Diencephalon (tissue), 1 donor: ENCODE measurements around the gene CD300H. TPM values are rescaled to one million over a fixed set of nuclear protein-coding genes. Genes with fewer than 3 reads are reported as not detected.

ENCODE experiments used
- total RNA-seq: library from RNA; depleted of rRNA; stranded (reverse); fragments of >200 nt; gene quantifications from one replicate; pipeline ENCODE4 v1.2.3, GENCODE V29; 2014

Gene CD300H
- not detected for total RNA-seq

GRCh38 chr17:74567397-74567796 is at the start of gene CD300H:
Gene CD300H (minus strand): TSS chr17:74567509.

GRCh38 chr17:74592087-74592990 is 25.0 kb upstream of the CD300H start, which contains the start of gene CD300LD:
Gene CD300LD (minus strand): TSS chr17:74592283. CDS start chr17:74592202, 81 bp downstream.

GRCh38 chr17:74545843-74546230 is 21.5 kb downstream of the CD300H start, which contains the start of gene CD300C:
Gene CD300C (minus strand): TSS chr17:74546115. CDS start chr17:74545782, 333 bp downstream.

GRCh38 chr17:74531231-74531761 is 36.0 kb downstream of the CD300H start, which contains the start of gene CD300LB:
Gene CD300LB (minus strand): TSS chr17:74531475. CDS start chr17:74531350, 125 bp downstream.

Other genes starting within 250 kb of the CD300H start
- 2.3 TPM for gene KIF19, start 241.3 kb downstream of the CD300H start, total RNA-seq
- gene BTBD17, start 205.6 kb downstream of the CD300H start, total RNA-seq = 20.8 TPM
- gene GPR142, start 200.0 kb downstream of the CD300H start, total RNA-seq = not detected
- 9.9 TPM for gene GPRC5C, start 135.4 kb downstream of the CD300H start, total RNA-seq
- 6.2 TPM for gene CD300A, start 100.9 kb downstream of the CD300H start, total RNA-seq
- not detected for gene CD300LB, start 36.0 kb downstream of the CD300H start, total RNA-seq
- 0.46 TPM for gene CD300C, start 21.4 kb downstream of the CD300H start, total RNA-seq
- not detected for gene CD300LD, start 24.8 kb upstream of the CD300H start, total RNA-seq
- not detected for gene CD300E, start 56.2 kb upstream of the CD300H start, total RNA-seq
- gene CD300LF, start 145.4 kb upstream of the CD300H start, total RNA-seq = 0.46 TPM
- 3.2 TPM for gene RAB37, start 169.7 kb upstream of the CD300H start, total RNA-seq
- gene NHERF1, start 181.1 kb upstream of the CD300H start, total RNA-seq = 12.5 TPM
- gene NAT9, start 208.8 kb upstream of the CD300H start, total RNA-seq = 20.5 TPM